Loucy (cell line): ENCODE data around the gene CDH13.

Source experiments
- CTCF ChIP-seq: fragments of 200-600 bp; sonication (generic); conservative IDR thresholded peaks from 2 replicates; pipeline ENCODE4 v1.5.1; 2014; ENCODE audit warnings: mild to moderate bottlenecking, antibody characterized with exemption, low read length
- EZH2phosphoT487 ChIP-seq: fragments of 200-600 bp; IDR thresholded peaks from 2 replicates; pipeline ENCODE4 v1.6.1; 2018; ENCODE audit warnings: antibody characterized with exemption, mild to moderate bottlenecking, moderate library complexity, borderline replicate concordance

GRCh38 chr16:82900559-82900958 is 273.8 kb downstream of the CDH13 start:
- TF ChIP-seq CTCF (no peak), EZH2phosphoT487 (no peak)
